HG03575 (cell line): ENCODE results near the gene BTN3A1.
"Not testable (repeated sequence)": the region's sequence is repeated elsewhere in the genome, so short reads cannot be mapped to it uniquely, and the experiment has no call there.

Source experiments
- ATAC-seq: cut with Tn5 transposase; IDR thresholded peaks from one replicate; pipeline ENCODE4 v1.9.1; 2021; ENCODE audit not compliant: unreplicated experiment, insufficient number of reproducible peaks, low FRiP score; ENCODE audit errors: extremely low read depth

Gene BTN3A1

GRCh38 chr6:26432627-26433201, 30.6 kb downstream of the BTN3A1 start:
- no peak for ATAC-seq

- not testable (repeated sequence) for ATAC-seq
Measured at GRCh38 chr6:26433680-26434079, 31.6 kb downstream of the BTN3A1 start.

- no peak for ATAC-seq
Measured at GRCh38 chr6:26436018-26436417, 33.9 kb downstream of the BTN3A1 start.

- no peak for ATAC-seq
Measured at GRCh38 chr6:26437550-26437949, 35.5 kb downstream of the BTN3A1 start.

GRCh38 chr6:26438000-26438399, 35.9 kb downstream of the BTN3A1 start:
- ATAC-seq, result no peak

- no peak for ATAC-seq
Measured at GRCh38 chr6:26439151-26440125, 37.4 kb downstream of the BTN3A1 start.

- no peak for ATAC-seq
Measured at GRCh38 chr6:26440977-26441358, 38.9 kb downstream of the BTN3A1 start.

GRCh38 chr6:26441977-26442376, 39.9 kb downstream of the BTN3A1 start:
- ATAC-seq, result no peak

- no peak for ATAC-seq
Measured at GRCh38 chr6:26445934-26446667, 44.0 kb downstream of the BTN3A1 start.

- no peak for ATAC-seq
Measured at GRCh38 chr6:26447257-26447656, 45.2 kb downstream of the BTN3A1 start.

GRCh38 chr6:26450240-26450639, 48.2 kb downstream of the BTN3A1 start:
- ATAC-seq, result no peak

- no peak for ATAC-seq
Measured at GRCh38 chr6:26452631-26453235, 50.7 kb downstream of the BTN3A1 start.

GRCh38 chr6:26454631-26455030, 52.6 kb downstream of the BTN3A1 start:
- ATAC-seq, result no peak

- no peak for ATAC-seq
Measured at GRCh38 chr6:26455357-26455970, 53.4 kb downstream of the BTN3A1 start.

- no peak for ATAC-seq
Measured at GRCh38 chr6:26457264-26457805, 55.3 kb downstream of the BTN3A1 start.

GRCh38 chr6:26457806-26458688, 56.0 kb downstream of the BTN3A1 start, which contains the start of gene BTN2A1:
Gene BTN2A1, plus strand, starts transcription at chr6:26457955. Its CDS starts 682 bp downstream, at chr6:26458637.
- peak; percentile 48 for ATAC-seq

GRCh38 chr6:26459023-26459810, 57.1 kb downstream of the BTN3A1 start:
- no peak for ATAC-seq
